BE2C (cell line): ENCODE measurements around the gene LRMDA.

Source experiments
- DNase-seq: peaks from one replicate; pipeline ENCODE4 v3.0.0-alpha.2; 2020
- H3K27me3 ChIP-seq: fragments of 250-450 bp; sonication (Bioruptor Pico); 2 replicates; pipeline ENCODE4 v1.5.1; 2020; ENCODE audit warnings: mild to moderate bottlenecking
- H3K36me3 ChIP-seq: fragments of 250-450 bp; sonication (Bioruptor Pico); 2 replicates; pipeline ENCODE4 v1.5.1; 2020; ENCODE audit warnings: mild to moderate bottlenecking
- H3K4me1 ChIP-seq: fragments of 250-450 bp; sonication (Bioruptor Pico); 2 replicates; pipeline ENCODE4 v1.5.1; 2020
- H3K4me3 ChIP-seq: 2 replicates; pipeline ENCODE4 v1.5.1; 2011; ENCODE audit warnings: low read depth, low read length
- H3K9me3 ChIP-seq: fragments of 250-450 bp; sonication (Bioruptor Pico); 2 replicates; pipeline ENCODE4 v1.5.1; 2020
- CTCF ChIP-seq: IDR thresholded peaks from 2 replicates; pipeline ENCODE4 v1.5.1; 2012; ENCODE audit warnings: mild to moderate bottlenecking, low read depth, low read length

The LRMDA gene

GRCh38 chr10:76281659-76282058 is 850.2 kb downstream of the LRMDA start:
- Histone ChIP-seq H3K36me3 (no peaks in the 10 kb centered on the region), H3K4me1 (peaks cover 4% of the 10 kb centered on the region), H3K4me3 (no peak overlapping the region), H3K9me3 (no peaks in the 10 kb centered on the region), H3K27me3 (peaks cover 16% of the 10 kb centered on the region)
- TF ChIP-seq CTCF, result no peak
- DNase-seq, result no peak

GRCh38 chr10:76282061-76283025 is 850.9 kb downstream of the LRMDA start:
- peak; percentile 51 for DNase-seq
- H3K4me1 ChIP-seq, result peaks cover 4% of the 10 kb centered on the region
- no peak for TF ChIP-seq CTCF
- no peaks in the 10 kb centered on the region for H3K36me3 ChIP-seq
- no peaks in the 10 kb centered on the region for H3K9me3 ChIP-seq
- peaks cover 14% of the 10 kb centered on the region for H3K27me3 ChIP-seq
- H3K4me3 ChIP-seq, result peak overlapping the region; percentile 12; the same call in 1 of the 2 replicates

GRCh38 chr10:76284351-76284750 is 852.9 kb downstream of the LRMDA start:
- TF ChIP-seq CTCF, result no peak
- Histone ChIP-seq H3K4me3 (no peak overlapping the region), H3K9me3 (no peaks in the 10 kb centered on the region), H3K36me3 (no peaks in the 10 kb centered on the region), H3K27me3 (peaks cover 14% of the 10 kb centered on the region), H3K4me1 (peaks cover 4% of the 10 kb centered on the region)
- no peak for DNase-seq

GRCh38 chr10:76285012-76285411 is 853.6 kb downstream of the LRMDA start:
- Histone ChIP-seq H3K4me3 (no peak overlapping the region), H3K9me3 (no peaks in the 10 kb centered on the region), H3K4me1 (peaks cover 4% of the 10 kb centered on the region), H3K27me3 (peaks cover 9% of the 10 kb centered on the region), H3K36me3 (no peaks in the 10 kb centered on the region)
- DNase-seq, result no peak
- TF ChIP-seq CTCF, result no peak

GRCh38 chr10:76285515-76285914 is 854.1 kb downstream of the LRMDA start:
- peaks cover 6% of the 10 kb centered on the region; the same call in 1 of the 2 replicates for H3K27me3 ChIP-seq
- TF ChIP-seq CTCF, result no peak
- H3K9me3 ChIP-seq, result no peaks in the 10 kb centered on the region
- DNase-seq, result no peak
- H3K4me1 ChIP-seq, result peaks cover 4% of the 10 kb centered on the region
- H3K4me3 ChIP-seq, result no peak overlapping the region
- no peaks in the 10 kb centered on the region for H3K36me3 ChIP-seq

- peaks cover 4% of the 10 kb centered on the region for H3K4me1 ChIP-seq
- no peaks in the 10 kb centered on the region for H3K9me3 ChIP-seq
- TF ChIP-seq CTCF, result no peak
- 0 out of 2 replicates have a peak, but pooled peaks cover 4% of the 10 kb centered on the region for H3K27me3 ChIP-seq
- H3K4me3 ChIP-seq, result no peak overlapping the region
- no peaks in the 10 kb centered on the region for H3K36me3 ChIP-seq
- DNase-seq, result no peak
Measured at GRCh38 chr10:76286536-76286935, 855.1 kb downstream of the LRMDA start.
